ENCODE data around the gene PIP5K1C. TPM values are rescaled to one million over a fixed set of nuclear protein-coding genes. Genes with fewer than 3 reads are reported as not detected.
A peak's percentile ranks its signal among the peaks of the same experiment; 100 is the strongest.

Gene PIP5K1C
- total RNA-seq, 1 experiment from 2014 or later = 34.0 TPM

GRCh38 chr19:3690551-3691371 is 9.5 kb downstream of the PIP5K1C start:
- CTCF ChIA-PET = interaction anchor here (0.5 to 6.6 kb wide), 5 partner anchors 9 to 297 kb away, joined by 3 to 45 read pairs (median 15); partner anchors contain the start of genes PIP5K1C and TJP3
- TF ChIP-seq ZMAT4 (CRISPR knock-in tag; IDR thresholded peaks at IDR 0.05) (no peak), ZSCAN18 (CRISPR knock-in tag; IDR thresholded peaks at IDR 0.05) (no peak), STAT6 (CRISPR knock-in tag; conservative IDR thresholded peaks at IDR 0.05; ENCODE audit: low read depth) (no peak), ETV6 (CRISPR knock-in tag; IDR thresholded peaks at IDR 0.05) (no peak), ZBTB21 (CRISPR knock-in tag; IDR thresholded peaks at IDR 0.05; ENCODE audit: borderline replicate concordance) (no peak), MXD4 (CRISPR knock-in tag; IDR thresholded peaks at IDR 0.05; ENCODE audit: borderline replicate concordance) (no peak), RELA (CRISPR knock-in tag; IDR thresholded peaks at IDR 0.05; ENCODE audit: borderline replicate concordance) (no peak), ERG (CRISPR knock-in tag; IDR thresholded peaks at IDR 0.05) (no peak), FOXJ3 (CRISPR knock-in tag; IDR thresholded peaks at IDR 0.05; ENCODE audit: borderline replicate concordance) (no peak), ZNF671 (CRISPR knock-in tag; IDR thresholded peaks at IDR 0.05) (no peak)
- Mint-ChIP-seq H3K4me1 (peaks cover 10% of the 10 kb centered on the region), H3K27ac (no peak overlapping the region), H3K9me3 (no peaks in the 10 kb centered on the region), H3K27me3 (ENCODE audit: low read depth) (no peaks in the 10 kb centered on the region), H3K4me3 (no peak overlapping the region), H3K36me3 (peaks cover 6% of the 10 kb centered on the region; the same call in 1 of the 2 replicates)
- POLR2A ChIA-PET = no interaction called here
- DNase-seq (ENCODE audit: low spot score) (no peak), ATAC-seq (no peak)

- ChIA-PET POLR2A (no interaction called here), CTCF (interaction anchor here (0.6 to 6.6 kb wide), 12 partner anchors 9 to 448 kb away, joined by 3 to 45 read pairs (median 3); partner anchors contain the start of genes NMRK2, PIP5K1C and TJP3)
- Mint-ChIP-seq H3K4me3 (peak overlapping the region; percentile 47), H3K27ac (peak overlapping the region; percentile 87), H3K4me1 (peaks cover 20% of the 10 kb centered on the region), H3K9me3 (peaks cover 13% of the 10 kb centered on the region), H3K27me3 (ENCODE audit: low read depth) (no peaks in the 10 kb centered on the region), H3K36me3 (peaks cover 26% of the 10 kb centered on the region)
- ATAC-seq (peak; percentile 48), DNase-seq (ENCODE audit: low spot score) (peak; percentile 65)
- TF ChIP-seq E2F1 (CRISPR knock-in tag; IDR thresholded peaks at IDR 0.05) (no peak), MAX (CRISPR knock-in tag; IDR thresholded peaks at IDR 0.05) (0 out of 2 replicates have a peak, but pooled peaks have one; percentile 50), ZBTB21 (CRISPR knock-in tag; IDR thresholded peaks at IDR 0.05; ENCODE audit: borderline replicate concordance) (0 out of 2 replicates have a peak, but pooled peaks have one; percentile 43), GRHL2 (CRISPR knock-in tag; IDR thresholded peaks at IDR 0.05; ENCODE audit: insufficient replicate concordance, severe bottlenecking) (no peak), ZNF423 (CRISPR knock-in tag; IDR thresholded peaks at IDR 0.05) (peak; percentile 65), SP1 (CRISPR knock-in tag; conservative IDR thresholded peaks at IDR 0.05) (0 out of 2 replicates have a peak, but pooled peaks have one; percentile 31), STAT6 (CRISPR knock-in tag; conservative IDR thresholded peaks at IDR 0.05; ENCODE audit: low read depth) (peak; percentile 72; the same call in 1 of the 2 replicates), ZMAT4 (CRISPR knock-in tag; IDR thresholded peaks at IDR 0.05) (no peak), ZBTB43 (CRISPR knock-in tag; IDR thresholded peaks at IDR 0.05) (0 out of 2 replicates have a peak, but pooled peaks have one; percentile 10)
Measured at GRCh38 chr19:3687774-3688706, 12.2 kb downstream of the PIP5K1C start.
